8988T (cell line): ENCODE results near the gene TAS2R8.
"Not testable (repeated sequence)": the region's sequence is repeated elsewhere in the genome, so short reads cannot be mapped to it uniquely, and the experiment has no call there.

Experiments
- DNase-seq: peaks from one replicate; pipeline ENCODE4 v3.0.0; 2011

TAS2R8 gene

GRCh38 chr12:10807186-10807585 lies at the start of gene TAS2R8:
TAS2R8 (minus strand) TSS chr12:10807286; CDS start chr12:10806980, 306 bp downstream.
- no peak for DNase-seq

- DNase-seq = no peak
Measured at GRCh38 chr12:10855807-10856206, 48.7 kb upstream of the TAS2R8 start.

GRCh38 chr12:10853776-10854175 lies 46.7 kb upstream of the TAS2R8 start:
- no peak for DNase-seq

GRCh38 chr12:10851243-10851858 lies 44.3 kb upstream of the TAS2R8 start:
- no peak for DNase-seq

- no peak for DNase-seq
Measured at GRCh38 chr12:10849425-10849878, 42.4 kb upstream of the TAS2R8 start, which contains the start of gene PRR4. PRR4 (minus strand) TSS chr12:10849475; CDS start chr12:10849437, 38 bp downstream.

- no peak for DNase-seq
Measured at GRCh38 chr12:10847744-10848143, 40.7 kb upstream of the TAS2R8 start.

GRCh38 chr12:10842862-10843261 lies 35.8 kb upstream of the TAS2R8 start:
- no peak for DNase-seq

GRCh38 chr12:10838461-10838860 lies 31.4 kb upstream of the TAS2R8 start:
- DNase-seq = no peak

- no peak for DNase-seq
Measured at GRCh38 chr12:10829994-10830393, 22.9 kb upstream of the TAS2R8 start.

GRCh38 chr12:10826258-10826657 lies 19.2 kb upstream of the TAS2R8 start, which contains the start of gene TAS2R10:
TAS2R10 (minus strand) TSS chr12:10826358; CDS start chr12:10826269, 89 bp downstream.
- no peak for DNase-seq

- DNase-seq = no peak
Measured at GRCh38 chr12:10824957-10825356, 17.9 kb upstream of the TAS2R8 start.

GRCh38 chr12:10811883-10812536 lies 4.9 kb upstream of the TAS2R8 start:
- DNase-seq = no peak

- DNase-seq = no peak
Measured at GRCh38 chr12:10810068-10810467, 3.0 kb upstream of the TAS2R8 start, which contains the start of gene TAS2R9. TAS2R9 (minus strand) TSS chr12:10810168; CDS start chr12:10810075, 93 bp downstream.

GRCh38 chr12:10802587-10802986 lies 4.5 kb downstream of the TAS2R8 start, which contains the start of gene TAS2R7:
TAS2R7 (minus strand) TSS chr12:10802627; CDS start chr12:10802570, 57 bp downstream.
- no peak for DNase-seq

GRCh38 chr12:10801741-10802140 lies 5.3 kb downstream of the TAS2R8 start:
- DNase-seq = no peak

- DNase-seq = no peak
Measured at GRCh38 chr12:10794222-10794621, 12.9 kb downstream of the TAS2R8 start.

- not testable (repeated sequence) for DNase-seq
Measured at GRCh38 chr12:10791769-10792168, 15.3 kb downstream of the TAS2R8 start.

- no peak for DNase-seq
Measured at GRCh38 chr12:10783252-10783651, 23.8 kb downstream of the TAS2R8 start.

GRCh38 chr12:10779103-10779502 lies 28.0 kb downstream of the TAS2R8 start:
- no peak for DNase-seq

GRCh38 chr12:10771132-10771733 lies 35.9 kb downstream of the TAS2R8 start:
- DNase-seq = no peak

- DNase-seq = no peak
Measured at GRCh38 chr12:10759657-10760056, 47.4 kb downstream of the TAS2R8 start.

GRCh38 chr12:10756194-10756593 lies 50.9 kb downstream of the TAS2R8 start:
- DNase-seq = no peak
